22Rv1 (cell line): Measurements from ENCODE around the gene BMS1.
"Not testable (repeated sequence)": the region's sequence is repeated elsewhere in the genome, so short reads cannot be mapped to it uniquely, and the experiment has no call there.

Source experiments
- H3K27ac ChIP-seq: fragments of 450-650 bp; 2 replicates; pipeline ENCODE4 v1.5.1; 2017
- ZFX ChIP-seq: fragments of 450-650 bp; IDR thresholded peaks from 2 replicates; pipeline ENCODE4 v1.6.1; 2017; ENCODE audit warnings: antibody characterized with exemption, borderline replicate concordance
- TF ChIP-seq, protein P1 (sequence below): fragments of 450-650 bp; IDR thresholded peaks from 2 replicates; pipeline ENCODE4 v1.5.1; 2017; ENCODE audit warnings: mild to moderate bottlenecking

BMS1 gene, protein sequence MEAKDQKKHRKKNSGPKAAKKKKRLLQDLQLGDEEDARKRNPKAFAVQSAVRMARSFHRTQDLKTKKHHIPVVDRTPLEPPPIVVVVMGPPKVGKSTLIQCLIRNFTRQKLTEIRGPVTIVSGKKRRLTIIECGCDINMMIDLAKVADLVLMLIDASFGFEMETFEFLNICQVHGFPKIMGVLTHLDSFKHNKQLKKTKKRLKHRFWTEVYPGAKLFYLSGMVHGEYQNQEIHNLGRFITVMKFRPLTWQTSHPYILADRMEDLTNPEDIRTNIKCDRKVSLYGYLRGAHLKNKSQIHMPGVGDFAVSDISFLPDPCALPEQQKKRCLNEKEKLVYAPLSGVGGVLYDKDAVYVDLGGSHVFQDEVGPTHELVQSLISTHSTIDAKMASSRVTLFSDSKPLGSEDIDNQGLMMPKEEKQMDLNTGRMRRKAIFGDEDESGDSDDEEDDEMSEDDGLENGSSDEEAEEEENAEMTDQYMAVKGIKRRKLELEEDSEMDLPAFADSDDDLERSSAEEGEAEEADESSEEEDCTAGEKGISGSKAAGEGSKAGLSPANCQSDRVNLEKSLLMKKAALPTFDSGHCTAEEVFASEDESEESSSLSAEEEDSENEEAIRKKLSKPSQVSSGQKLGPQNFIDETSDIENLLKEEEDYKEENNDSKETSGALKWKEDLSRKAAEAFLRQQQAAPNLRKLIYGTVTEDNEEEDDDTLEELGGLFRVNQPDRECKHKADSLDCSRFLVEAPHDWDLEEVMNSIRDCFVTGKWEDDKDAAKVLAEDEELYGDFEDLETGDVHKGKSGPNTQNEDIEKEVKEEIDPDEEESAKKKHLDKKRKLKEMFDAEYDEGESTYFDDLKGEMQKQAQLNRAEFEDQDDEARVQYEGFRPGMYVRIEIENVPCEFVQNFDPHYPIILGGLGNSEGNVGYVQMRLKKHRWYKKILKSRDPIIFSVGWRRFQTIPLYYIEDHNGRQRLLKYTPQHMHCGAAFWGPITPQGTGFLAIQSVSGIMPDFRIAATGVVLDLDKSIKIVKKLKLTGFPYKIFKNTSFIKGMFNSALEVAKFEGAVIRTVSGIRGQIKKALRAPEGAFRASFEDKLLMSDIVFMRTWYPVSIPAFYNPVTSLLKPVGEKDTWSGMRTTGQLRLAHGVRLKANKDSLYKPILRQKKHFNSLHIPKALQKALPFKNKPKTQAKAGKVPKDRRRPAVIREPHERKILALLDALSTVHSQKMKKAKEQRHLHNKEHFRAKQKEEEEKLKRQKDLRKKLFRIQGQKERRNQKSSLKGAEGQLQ

DNA sequence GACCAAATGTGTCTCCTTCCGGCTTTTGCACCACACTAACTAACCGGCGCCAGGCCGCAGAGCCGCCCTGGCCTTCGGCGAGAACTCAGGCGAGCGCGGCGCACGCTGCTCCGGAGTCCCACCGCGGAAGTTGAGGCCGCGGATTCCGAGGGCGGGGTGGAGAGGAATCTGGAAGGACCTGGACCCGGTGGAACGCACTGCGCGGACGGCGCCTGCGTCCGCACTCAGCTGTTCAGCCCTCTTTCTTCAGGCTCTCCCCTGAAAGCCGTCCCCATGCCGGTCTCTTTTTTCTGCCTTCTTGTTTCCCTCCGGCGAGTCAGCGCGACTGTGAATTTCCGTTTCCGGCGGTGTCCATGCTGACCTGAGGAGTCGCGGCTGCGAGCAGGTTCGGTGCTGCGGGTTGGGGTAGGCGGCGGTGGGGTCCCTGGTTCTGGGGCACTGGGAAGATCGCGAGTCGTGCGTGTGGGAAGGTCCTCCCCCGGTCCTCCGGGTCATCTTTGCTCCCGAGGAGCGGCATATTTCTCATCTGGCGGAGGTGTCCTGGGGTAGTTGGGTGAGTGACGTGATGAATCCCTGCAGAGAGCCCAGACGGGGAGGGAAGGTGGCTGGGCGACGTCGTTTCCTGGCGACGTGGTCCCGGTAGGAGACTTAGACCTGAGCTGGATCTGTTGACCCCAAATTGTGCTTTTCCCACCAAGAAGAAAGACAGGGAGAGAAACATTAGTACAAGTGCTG lies at the start of gene BMS1:
Gene BMS1, plus strand, starts transcription at position 350 of the 735 bp plus-strand sequence. CDS start 1,600 bp downstream, outside the sequence.
- H3K27ac ChIP-seq, result peak within 1 kb of the TSS; percentile 89
- TF ChIP-seq ZFX, result no peak
- TF ChIP-seq, protein P1, sequence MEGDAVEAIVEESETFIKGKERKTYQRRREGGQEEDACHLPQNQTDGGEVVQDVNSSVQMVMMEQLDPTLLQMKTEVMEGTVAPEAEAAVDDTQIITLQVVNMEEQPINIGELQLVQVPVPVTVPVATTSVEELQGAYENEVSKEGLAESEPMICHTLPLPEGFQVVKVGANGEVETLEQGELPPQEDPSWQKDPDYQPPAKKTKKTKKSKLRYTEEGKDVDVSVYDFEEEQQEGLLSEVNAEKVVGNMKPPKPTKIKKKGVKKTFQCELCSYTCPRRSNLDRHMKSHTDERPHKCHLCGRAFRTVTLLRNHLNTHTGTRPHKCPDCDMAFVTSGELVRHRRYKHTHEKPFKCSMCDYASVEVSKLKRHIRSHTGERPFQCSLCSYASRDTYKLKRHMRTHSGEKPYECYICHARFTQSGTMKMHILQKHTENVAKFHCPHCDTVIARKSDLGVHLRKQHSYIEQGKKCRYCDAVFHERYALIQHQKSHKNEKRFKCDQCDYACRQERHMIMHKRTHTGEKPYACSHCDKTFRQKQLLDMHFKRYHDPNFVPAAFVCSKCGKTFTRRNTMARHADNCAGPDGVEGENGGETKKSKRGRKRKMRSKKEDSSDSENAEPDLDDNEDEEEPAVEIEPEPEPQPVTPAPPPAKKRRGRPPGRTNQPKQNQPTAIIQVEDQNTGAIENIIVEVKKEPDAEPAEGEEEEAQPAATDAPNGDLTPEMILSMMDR, result no peak

DNA sequence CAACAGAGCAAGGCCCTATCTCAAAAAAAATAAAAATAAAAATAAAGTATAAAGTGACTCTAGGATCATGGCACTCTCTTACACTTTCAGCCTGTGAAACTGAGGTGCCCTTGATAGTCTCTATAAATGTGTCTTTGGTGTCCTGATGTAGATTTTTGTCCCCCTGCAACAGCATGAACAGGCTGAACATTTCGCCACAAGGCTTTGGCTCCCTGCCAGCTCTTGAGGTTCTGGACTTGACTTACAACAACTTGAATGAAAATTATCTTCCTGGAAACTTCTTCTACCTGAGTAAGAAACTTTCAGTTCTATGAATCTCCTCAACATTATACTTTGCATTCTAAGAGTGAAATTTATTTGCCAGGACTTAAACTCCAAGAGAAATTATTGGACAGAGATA lies 48.1 kb upstream of the BMS1 start:
- TF ChIP-seq ZFX, result no peak
- TF ChIP-seq, protein P1, result no peak

DNA sequence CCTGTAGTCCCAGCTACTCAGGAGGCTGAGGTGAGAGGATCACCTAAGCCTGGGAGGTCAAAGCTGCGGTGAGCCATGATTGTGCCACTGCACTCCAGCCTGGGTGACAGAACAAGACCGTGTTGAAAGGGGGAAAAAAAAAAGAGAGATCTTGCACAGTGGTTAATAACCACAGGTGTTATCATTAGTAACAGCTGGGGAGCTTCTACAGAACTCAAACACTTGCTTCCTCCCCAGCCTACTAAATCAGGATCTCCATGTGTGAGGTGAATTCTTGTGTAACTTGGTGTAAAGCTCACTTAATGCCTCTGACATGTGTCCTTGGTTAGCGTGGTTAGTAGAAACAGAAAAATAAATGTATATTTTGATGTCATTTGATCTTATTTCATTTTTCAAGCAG lies 43.9 kb upstream of the BMS1 start:
- H3K27ac ChIP-seq, result no peak overlapping the region
- TF ChIP-seq, protein P1, result no peak
- no peak for TF ChIP-seq ZFX

More for the DNA sequence above, 48.1 kb upstream of the BMS1 start:
- H3K27ac ChIP-seq, result no peak overlapping the region

DNA sequence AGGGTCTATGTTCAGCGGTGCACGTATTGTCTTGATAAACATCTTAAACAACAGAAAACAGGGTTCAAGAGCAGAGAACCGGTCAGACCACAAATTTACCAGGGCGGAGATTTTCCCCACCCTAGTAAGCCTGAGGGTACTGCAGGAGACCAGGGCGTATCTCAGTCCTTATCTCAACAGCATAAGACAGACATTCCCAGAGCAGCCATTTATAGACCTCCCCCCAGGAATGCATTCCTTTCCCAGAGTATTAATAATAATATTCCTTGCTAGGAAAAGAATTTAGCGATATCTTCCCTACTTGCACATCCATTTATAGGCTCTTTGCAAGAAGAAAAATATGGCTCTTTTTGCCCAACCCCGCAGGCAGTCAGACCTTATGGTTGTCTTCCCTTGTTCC lies 41.1 kb upstream of the BMS1 start:
- H3K27ac ChIP-seq, result not testable (repeated sequence)

DNA sequence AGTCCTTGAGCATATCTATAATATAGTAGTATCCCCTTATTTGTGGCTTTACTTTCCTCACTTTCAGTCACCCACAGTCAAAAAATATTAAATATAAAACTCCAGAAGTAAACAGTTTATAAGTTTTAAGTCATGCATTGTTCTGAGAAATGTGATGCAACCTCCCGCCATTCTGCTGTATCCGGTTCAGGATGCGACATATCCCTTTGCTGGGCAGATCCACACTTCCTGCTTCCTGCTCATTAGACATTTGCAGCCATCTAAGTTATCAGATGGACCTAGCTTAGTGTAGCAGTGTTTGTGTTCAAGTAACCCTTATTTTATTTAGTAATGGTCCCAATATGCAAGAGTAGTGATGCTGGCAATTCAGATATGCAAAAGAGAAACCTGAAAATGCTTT lies 38.9 kb upstream of the BMS1 start:
- no peak for TF ChIP-seq ZFX
- TF ChIP-seq, protein P1, result no peak
- no peak overlapping the region for H3K27ac ChIP-seq

DNA sequence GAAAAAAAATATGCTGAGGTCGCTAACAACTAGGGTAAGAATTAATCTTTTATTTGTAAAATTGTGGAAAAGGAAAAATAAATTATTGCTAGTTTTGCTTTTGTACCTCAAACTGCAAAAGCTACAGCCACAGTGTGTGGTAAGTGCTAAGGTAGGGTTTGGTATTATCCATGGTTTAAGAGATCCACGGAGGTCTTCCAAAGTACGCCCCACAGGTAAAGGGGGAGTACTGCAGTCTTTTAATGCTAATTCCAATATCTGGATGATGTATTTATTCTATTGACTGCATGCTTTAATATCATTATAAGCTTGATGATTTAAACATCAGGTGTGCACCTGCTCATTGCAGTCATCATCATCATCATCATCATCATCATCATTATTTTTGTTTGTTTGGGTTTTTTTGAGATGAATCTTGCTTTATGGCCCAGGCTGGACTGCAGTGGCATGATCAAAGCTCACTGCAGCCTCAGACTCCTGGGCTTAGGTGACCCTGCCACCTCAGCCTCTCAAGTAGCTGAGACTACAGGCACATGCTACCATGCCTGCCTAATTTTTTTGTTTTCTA lies 38.4 kb upstream of the BMS1 start:
- TF ChIP-seq, protein P1, result no peak
- no peak for TF ChIP-seq ZFX

More for the DNA sequence above, 38.4 kb upstream of the BMS1 start:
- no peak overlapping the region for H3K27ac ChIP-seq
